Common myeloid progenitor, CD34-positive (primary cell): ENCODE measurements around the gene TUBGCP6.

Source experiments
- CTCF ChIA-PET: fragments of 350-600 bp; sonication (Branson Sonifier 250); formaldehyde crosslinking; loops from one replicate; lab custom pipeline; 2021; ENCODE audit warnings: antibody characterized with exemption; lab: Charles Lee
- POLR2A ChIA-PET: fragments of 350-600 bp; sonication (Branson Sonifier 250); formaldehyde crosslinking; loops from one replicate; lab custom pipeline; 2021; ENCODE audit warnings: antibody characterized with exemption; lab: Charles Lee
- DNase-seq, 3 donors: peaks; one replicate each; pipeline versions ENCODE4 v3.0.0 to v3.0.0-alpha.2; 2013
- H3K27ac ChIP-seq, 2 experiments: 1 replicate in 1 of 2; 2 replicates in 1 of 2; pipeline ENCODE4 v1.7.0; 2013; ENCODE audit warnings: inconsistent platforms in 2 of 2, low read length in 2 of 2, mild to moderate bottlenecking in 2 of 2, low read depth in 1 of 2, moderate library complexity in 1 of 2; ENCODE audit not compliant: severe bottlenecking in 2 of 2, insufficient read depth in 1 of 2, poor library complexity in 1 of 2
- H3K27me3 ChIP-seq, 5 experiments: replicated peaks in 2 of 5; 1 replicate in 3 of 5; 2 replicates in 2 of 5; pipeline versions ENCODE4 v1.6.1 to v1.7.0; 2013; ENCODE audit warnings: low read length in 4 of 5, mild to moderate bottlenecking in 2 of 5, moderate library complexity in 2 of 5, inconsistent platforms in 1 of 5; ENCODE audit not compliant: insufficient read depth in 5 of 5, control insufficient read depth in 4 of 5
- H3K36me3 ChIP-seq, 4 experiments: 1 replicate in 2 of 4; 2 replicates in 2 of 4; pipeline versions ENCODE4 v1.6.1 to v1.7.0; 2013; ENCODE audit warnings: low read length in 3 of 4, control low read depth in 1 of 4, mild to moderate bottlenecking in 1 of 4; ENCODE audit not compliant: control insufficient read depth in 4 of 4, insufficient read depth in 4 of 4
- H3K4me1 ChIP-seq, 4 experiments: 1 replicate in 3 of 4; 2 replicates in 1 of 4; pipeline versions ENCODE4 v1.6.1 to v1.7.1; 2013; ENCODE audit warnings: low read length in 3 of 4, mild to moderate bottlenecking in 3 of 4, control low read depth in 1 of 4, inconsistent platforms in 1 of 4, moderate library complexity in 1 of 4; ENCODE audit not compliant: control insufficient read depth in 4 of 4, insufficient read depth in 4 of 4; ENCODE audit errors: control extremely low read depth in 1 of 4
- H3K4me3 ChIP-seq, 7 experiments: 1 replicate in 4 of 7; 2 replicates in 3 of 7; pipeline versions ENCODE4 v1.5.1 to v1.7.0; 2013; ENCODE audit warnings: mild to moderate bottlenecking in 7 of 7, low read length in 6 of 7, moderate library complexity in 6 of 7, inconsistent platforms in 2 of 7, low read depth in 2 of 7, control low read depth in 1 of 7; ENCODE audit not compliant: insufficient read depth in 4 of 7, control insufficient read depth in 1 of 7; ENCODE audit errors: extremely low read depth in 1 of 7
- H3K9me3 ChIP-seq, 5 experiments: 1 replicate in 4 of 5; 2 replicates in 1 of 5; pipeline versions ENCODE4 v1.6.1 to v1.7.1; 2013; ENCODE audit warnings: low read length in 4 of 5, mild to moderate bottlenecking in 2 of 5, inconsistent platforms in 1 of 5, low read depth in 1 of 5, moderate library complexity in 1 of 5; ENCODE audit not compliant: control insufficient read depth in 4 of 5, insufficient read depth in 2 of 5; ENCODE audit errors: control extremely low read depth in 1 of 5
- WGBS: methylation state at CpG from one replicate; pipeline ENCODE4 v1.1.5; 2013; ENCODE audit not compliant: insufficient coverage; 5-methylcytosine and 5-hydroxymethylcytosine counted together

Gene TUBGCP6

GRCh38 chr22:50247748-50248147 lies 2.9 kb upstream of the TUBGCP6 start:
- CTCF ChIA-PET: no interaction called here
- H3K9me3 ChIP-seq: no peaks in the 10 kb centered on the region

GRCh38 chr22:50246242-50247175 lies 1.7 kb upstream of the TUBGCP6 start:
- peak overlapping the region in 1 of 7 experiments; percentile 99 for H3K4me3 ChIP-seq
- H3K27me3 ChIP-seq: no peaks in the 10 kb centered on the region
- no peaks in the 10 kb centered on the region for H3K9me3 ChIP-seq
- ChIA-PET POLR2A (interaction anchor here (0.7 kb wide), 1 partner anchor 287 kb away, joined by 4 read pairs; no protein-coding TSS in a partner anchor), CTCF (interaction anchor here (0.6 to 1.3 kb wide), 2 partner anchors 95 to 374 kb away, joined by 3 to 5 read pairs; no protein-coding TSS in a partner anchor)
- H3K36me3 ChIP-seq: peaks cover 0 to 28% (median 23%) of the 10 kb centered on the region in 4 experiments
- WGBS: 94% methylated on average over 16 of the region's 20 CpGs
- H3K4me1 ChIP-seq: peaks cover 4 to 66% (median 56%) of the 10 kb centered on the region in 4 experiments
- H3K27ac ChIP-seq: peak overlapping the region in 1 of 2 experiments; percentile 95
- peak in 1 of 3 donors; percentile 22 for DNase-seq

More at GRCh38 chr22:50247748-50248147, 2.9 kb upstream of the TUBGCP6 start:
- POLR2A ChIA-PET: interaction anchor here (0.6 kb wide), 1 partner anchor 24 kb away, joined by 5 read pairs; no protein-coding TSS in a partner anchor
- Histone ChIP-seq H3K27ac (no peak overlapping the region), H3K4me3 (no peak overlapping the region), H3K4me1 (peaks cover 0 to 60% (median 52%) of the 10 kb centered on the region in 4 experiments), H3K36me3 (peaks cover 0 to 31% (median 23%) of the 10 kb centered on the region in 4 experiments), H3K27me3 (no peaks in the 10 kb centered on the region)
- WGBS: 79% methylated on average over 15 of the region's 16 CpGs
- DNase-seq: peak in 2 of 3 donors; percentile 41 to 49

DNA sequence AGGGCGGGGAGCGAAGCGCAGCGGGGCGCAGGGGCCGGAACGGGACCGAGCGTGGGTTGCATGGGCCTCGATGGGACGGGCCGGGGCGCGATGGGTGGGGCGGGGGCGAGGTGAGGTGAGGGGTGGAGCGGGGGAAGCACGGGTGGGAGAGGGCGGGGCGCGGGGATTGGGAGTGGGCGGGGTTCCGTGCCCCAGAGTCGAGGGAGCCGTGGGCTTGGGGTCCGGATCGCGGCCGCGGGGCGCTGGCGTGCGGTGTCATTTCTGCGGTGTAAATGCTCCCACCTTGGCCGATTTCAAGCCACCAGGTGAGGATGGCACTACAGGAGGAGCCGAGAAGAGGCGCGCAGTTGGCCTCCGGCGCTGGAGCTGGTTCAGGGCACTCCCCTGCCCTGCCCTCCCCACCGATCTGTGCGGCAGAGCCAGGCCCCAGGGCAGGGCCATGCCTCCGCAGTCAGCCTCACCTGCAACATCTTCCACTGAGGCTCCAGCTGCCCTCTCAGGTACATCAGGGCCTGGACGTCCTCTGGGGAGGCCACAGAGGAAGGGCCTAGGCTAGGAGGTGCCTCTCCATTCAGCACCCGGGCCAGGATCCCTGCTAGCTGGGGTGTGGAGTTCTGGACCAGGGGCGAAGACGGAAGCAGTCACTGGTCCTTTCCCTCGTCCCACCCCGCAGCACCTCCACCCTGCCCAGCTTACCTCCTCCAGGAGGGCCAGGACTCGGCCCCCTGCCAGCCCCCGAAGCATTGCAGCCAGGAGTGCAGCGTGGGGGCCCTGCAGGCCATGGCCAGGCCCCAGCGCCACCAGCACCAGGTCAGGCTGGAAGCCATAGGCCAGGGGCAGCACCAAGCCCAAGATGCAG lies 620 bp upstream of the TUBGCP6 start:
- no peak for DNase-seq

DNA sequence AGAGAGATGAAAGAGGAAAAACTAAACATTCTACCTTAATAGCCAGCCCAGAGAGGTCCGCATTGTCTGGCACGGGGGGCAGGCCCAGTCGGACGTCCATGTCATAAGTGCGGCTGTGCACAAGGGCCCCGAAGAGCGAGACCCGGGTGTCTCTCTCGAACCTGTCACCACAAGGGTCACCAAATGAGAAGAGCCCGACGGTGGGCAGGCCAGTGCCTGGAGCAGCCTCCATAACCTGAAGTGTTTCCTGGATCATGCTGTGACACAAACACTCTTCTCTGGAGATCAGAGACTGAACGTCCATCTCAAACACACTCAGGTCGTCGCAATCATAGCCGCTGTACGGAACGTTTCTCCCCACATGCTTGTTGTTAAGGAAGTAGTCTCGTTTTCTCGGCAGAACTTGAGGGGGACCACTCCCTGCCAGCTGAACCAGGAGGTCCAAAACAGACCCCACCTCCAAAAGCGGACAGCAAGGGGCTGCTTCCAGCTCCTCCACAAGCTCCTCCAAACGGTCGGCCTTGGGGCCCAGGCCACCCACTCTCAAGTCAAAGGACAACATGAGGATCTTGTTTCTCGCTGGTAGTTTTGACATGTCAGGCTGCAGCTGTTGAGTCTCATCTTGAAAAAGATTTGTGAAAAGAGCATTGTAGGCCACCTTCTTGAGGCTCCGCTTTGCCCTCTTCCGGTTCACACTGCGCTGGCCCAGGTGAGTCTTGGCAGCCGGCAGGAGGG lies 971 bp downstream of the TUBGCP6 start:
- H3K27me3 ChIP-seq: no peaks in the 10 kb centered on the region
- WGBS: 29% methylated on average over 22 of the region's 27 CpGs
- DNase-seq: peak in 2 of 3 donors; percentile 37 to 49
- no peaks in the 10 kb centered on the region for H3K9me3 ChIP-seq
- ChIA-PET POLR2A (interaction anchor here (1.4 kb wide), 1 partner anchor 282 kb away, joined by 3 read pairs; no protein-coding TSS in a partner anchor), CTCF (interaction anchor here (0.7 to 1.7 kb wide), 7 partner anchors 9 to 149 kb away, joined by 3 to 7 read pairs (median 3); no protein-coding TSS in a partner anchor)
- H3K4me1 ChIP-seq: peaks cover 4 to 50% (median 41%) of the 10 kb centered on the region in 4 experiments
- peak overlapping the region; percentile 91 to 95 for H3K27ac ChIP-seq
- H3K36me3 ChIP-seq: peaks cover 3 to 40% (median 30%) of the 10 kb centered on the region in 4 experiments
- H3K4me3 ChIP-seq: peak overlapping the region; percentile 85 to 100 (median 97)

More for the DNA sequence above, 620 bp upstream of the TUBGCP6 start:
- CTCF ChIA-PET: interaction anchor here (0.6 to 1.3 kb wide), 2 partner anchors 96 to 375 kb away, joined by 3 to 5 read pairs; no protein-coding TSS in a partner anchor
- Histone ChIP-seq H3K4me3 (peak overlapping the region; percentile 85 to 100 (median 97)), H3K36me3 (peaks cover 0 to 28% (median 24%) of the 10 kb centered on the region in 4 experiments), H3K9me3 (no peaks in the 10 kb centered on the region), H3K27me3 (no peaks in the 10 kb centered on the region), H3K4me1 (peaks cover 4 to 62% (median 52%) of the 10 kb centered on the region in 4 experiments), H3K27ac (peak overlapping the region; percentile 91 to 95)
- POLR2A ChIA-PET: no interaction called here
- 28% methylated on average over 26 of the region's 53 CpGs for WGBS

DNA sequence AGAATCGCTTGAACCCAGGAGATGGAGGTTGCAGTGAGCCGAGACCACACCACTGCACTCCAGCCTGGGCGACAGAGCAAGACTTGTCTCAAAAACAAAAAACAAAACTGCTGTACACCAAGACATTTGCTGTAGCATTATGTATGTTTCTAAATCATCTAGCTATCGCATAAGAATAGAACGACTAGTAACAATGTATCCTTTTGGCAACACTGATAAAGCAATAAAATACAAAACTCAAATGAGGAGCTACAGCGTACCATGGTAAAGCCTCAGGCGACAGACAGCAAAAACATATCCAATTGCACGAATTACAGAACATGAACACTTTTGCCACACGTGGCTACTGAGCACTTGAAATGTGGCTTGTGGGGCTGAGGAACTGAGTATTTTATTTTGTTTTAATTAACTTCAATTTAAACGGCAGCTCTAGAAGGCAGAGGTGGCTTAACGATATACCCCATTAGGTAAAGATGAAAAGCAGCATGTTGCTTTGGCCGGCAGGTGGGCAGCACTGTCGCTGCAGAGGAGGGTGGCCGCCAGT lies 2.3 kb downstream of the TUBGCP6 start:
- peak overlapping the region in 5 of 7 experiments; percentile 29 to 56 (median 44) for H3K4me3 ChIP-seq
- WGBS: 89% methylated on average over 9 of the region's 14 CpGs
- peaks cover 4 to 46% (median 40%) of the 10 kb centered on the region in 4 experiments for H3K4me1 ChIP-seq
- POLR2A ChIA-PET: interaction anchor here (0.6 kb wide), 1 partner anchor 296 kb away, joined by 3 read pairs; no protein-coding TSS in a partner anchor
- no peaks in the 10 kb centered on the region for H3K9me3 ChIP-seq
- H3K27ac ChIP-seq: no peak overlapping the region
- H3K27me3 ChIP-seq: no peaks in the 10 kb centered on the region
- H3K36me3 ChIP-seq: peaks cover 3 to 35% (median 26%) of the 10 kb centered on the region in 4 experiments
- DNase-seq: no peak
- CTCF ChIA-PET: interaction anchor here (0.5 to 2.7 kb wide), 13 partner anchors 8 to 439 kb away, joined by 3 to 8 read pairs (median 3); partner anchors contain the start of genes HDAC10 and MLC1
